IMR-90 (cell line): ENCODE results near the gene TMEM214. TPM values are rescaled to one million over a fixed set of nuclear protein-coding genes. Genes with fewer than 3 reads are reported as not detected.

Experiments used
- ATAC-seq: fragments of 200-7000 bp; cut with Tn5 transposase; 2 replicates; pipeline ENCODE4 v1.9.1; 2020; ENCODE audit warnings: low read depth, mild to moderate bottlenecking, moderate library complexity
- BruUV-seq: library from RNA; stranded (reverse); fragments of 400-500 nt; replicated peaks from 2 replicates; lab custom pipeline; 2021; lab: Mats Ljungman, UMichigan
- CTCF ChIA-PET: fragments of 300-600 bp; formaldehyde crosslinking; extraction: SDS; loops from one replicate; lab custom pipeline; 2021; ENCODE audit warnings: antibody characterized with exemption; lab: Yijun Ruan, JAX
- POLR2A ChIA-PET: fragments of 300-600 bp; sonication (Branson Sonifier 250); formaldehyde crosslinking; loops from one replicate; lab custom pipeline; 2022; ENCODE audit warnings: antibody characterized with exemption; ENCODE audit not compliant: unreplicated experiment; lab: Charles Lee
- DNase-seq: peaks from one replicate; pipeline ENCODE4 v3.0.0; 2013
- H2AFZ ChIP-seq: replicated peaks from 2 replicates; pipeline ENCODE3; 2013; ENCODE audit warnings: low read length, mild to moderate bottlenecking; ENCODE audit not compliant: poor library complexity
- H2AK5ac ChIP-seq: 2 replicates; pipeline ENCODE4 v1.6.1; 2013; ENCODE audit warnings: low read depth, low read length, inconsistent platforms
- H2AK9ac ChIP-seq: replicated peaks from 2 replicates; pipeline ENCODE3; 2013; ENCODE audit warnings: mild to moderate bottlenecking, low read depth, low read length, moderate library complexity; ENCODE audit not compliant: poor library complexity
- H2BK120ac ChIP-seq: 2 replicates; pipeline ENCODE4 v1.6.1; 2013; ENCODE audit warnings: low read depth, low read length, inconsistent platforms
- H2BK15ac ChIP-seq: 3 replicates; pipeline ENCODE4 v1.6.1; 2013; ENCODE audit warnings: low read depth, low read length, inconsistent platforms
- H2BK20ac ChIP-seq: 2 replicates; pipeline ENCODE4 v1.6.1; 2013; ENCODE audit warnings: low read depth, mild to moderate bottlenecking, inconsistent platforms, low read length, moderate library complexity
- H2BK5ac ChIP-seq: 2 replicates; pipeline ENCODE4 v1.6.1; 2013; ENCODE audit warnings: mild to moderate bottlenecking, low read depth, low read length, inconsistent platforms; ENCODE audit not compliant: poor library complexity, severe bottlenecking
- H3K14ac ChIP-seq: replicated peaks from 2 replicates; pipeline ENCODE4 v1.6.1; 2013; ENCODE audit warnings: low read depth, low read length, inconsistent platforms
- H3K18ac ChIP-seq: 2 replicates; pipeline ENCODE4 v1.6.1; 2013; ENCODE audit warnings: low read depth, low read length, control low read depth
- H3K23ac ChIP-seq: 2 replicates; pipeline ENCODE4 v1.6.1; 2013; ENCODE audit warnings: low read depth, low read length, inconsistent platforms
- H3K27ac ChIP-seq: 2 replicates; pipeline ENCODE4 v1.5.1; 2013; ENCODE audit warnings: mild to moderate bottlenecking, control low read depth, low read length; ENCODE audit not compliant: insufficient read depth
- H3K27me3 ChIP-seq: 2 replicates; pipeline ENCODE4 v1.6.1; 2013; ENCODE audit warnings: low read length; ENCODE audit not compliant: control insufficient read depth, insufficient read depth
- H3K36me3 ChIP-seq: 2 replicates; pipeline ENCODE4 v1.6.1; 2013; ENCODE audit warnings: low read length, mixed read lengths; ENCODE audit not compliant: control insufficient read depth, insufficient read depth
- H3K4ac ChIP-seq: 2 replicates; pipeline ENCODE4 v1.6.1; 2013; ENCODE audit warnings: low read depth, low read length, inconsistent platforms
- H3K4me1 ChIP-seq: 2 replicates; pipeline ENCODE4 v1.6.1; 2013; ENCODE audit warnings: low read length, mixed read lengths; ENCODE audit not compliant: control insufficient read depth, insufficient read depth
- H3K4me2 ChIP-seq: 2 replicates; pipeline ENCODE4 v1.6.1; 2013; ENCODE audit warnings: low read depth, mild to moderate bottlenecking, control low read depth, low read length, moderate library complexity
- H3K4me3 ChIP-seq: 2 replicates; pipeline ENCODE4 v1.5.1; 2013; ENCODE audit warnings: low read depth, mild to moderate bottlenecking, control low read depth, low read length, moderate library complexity; ENCODE audit not compliant: insufficient read depth
- H3K56ac ChIP-seq: 2 replicates; pipeline ENCODE4 v1.6.1; 2013; ENCODE audit warnings: low read length, inconsistent platforms; ENCODE audit not compliant: insufficient read depth; ENCODE audit errors: extremely low read depth
- H3K79me1 ChIP-seq, 2 experiments: 2 replicates each; pipeline ENCODE4 v1.6.1; 2013; ENCODE audit warnings: low read length in 2 of 2, inconsistent platforms in 1 of 2, low read depth in 1 of 2
- H3K9ac ChIP-seq: 2 replicates; pipeline ENCODE4 v1.6.1; 2013; ENCODE audit warnings: low read depth, low read length, control low read depth
- H3K9me1 ChIP-seq: 2 replicates; pipeline ENCODE4 v1.6.1; 2013; ENCODE audit warnings: low read length, inconsistent platforms; ENCODE audit not compliant: insufficient read depth
- H3K9me3 ChIP-seq: 2 replicates; pipeline ENCODE4 v1.6.1; 2013; ENCODE audit warnings: low read length; ENCODE audit not compliant: control insufficient read depth, insufficient read depth
- H4K20me1 ChIP-seq: 2 replicates; pipeline ENCODE4 v1.6.1; 2013; ENCODE audit warnings: low read length, inconsistent platforms; ENCODE audit not compliant: insufficient read depth
- H4K5ac ChIP-seq: 2 replicates; pipeline ENCODE4 v1.6.1; 2013; ENCODE audit warnings: mild to moderate bottlenecking, low read depth, low read length, control low read depth
- H4K8ac ChIP-seq, 2 experiments: 2 replicates each; pipeline ENCODE4 v1.6.1; 2013; ENCODE audit warnings: low read depth in 2 of 2, low read length in 2 of 2, control low read depth in 1 of 2, inconsistent platforms in 1 of 2
- H4K91ac ChIP-seq: 2 replicates; pipeline ENCODE4 v1.6.1; 2013; ENCODE audit warnings: low read depth, low read length, inconsistent platforms; ENCODE audit not compliant: insufficient read depth
- CEBPB ChIP-seq: IDR thresholded peaks from 2 replicates; pipeline ENCODE4 v1.6.1; 2012; ENCODE audit warnings: low read depth, low read length, improper control_type of control experiment
- CHD1 ChIP-seq: IDR thresholded peaks from 2 replicates; pipeline ENCODE4 v1.6.1; 2012; ENCODE audit warnings: low read depth, low read length, improper control_type of control experiment
- ELK1 ChIP-seq: fragments of 150-350 bp; IDR thresholded peaks from 2 replicates; pipeline ENCODE4 v1.6.1; 2016; ENCODE audit warnings: low read depth, mild to moderate bottlenecking, low read length, moderate library complexity, borderline replicate concordance
- FOS ChIP-seq: fragments of 150-350 bp; IDR thresholded peaks from 2 replicates; pipeline ENCODE4 v1.6.1; 2016; ENCODE audit warnings: low read depth, low read length
- MXI1 ChIP-seq: IDR thresholded peaks from 2 replicates; pipeline ENCODE4 v1.6.1; 2012; ENCODE audit warnings: low read depth, mild to moderate bottlenecking, low read length, moderate library complexity, borderline replicate concordance
- NFE2L2 ChIP-seq: fragments of 150-350 bp; IDR thresholded peaks from 2 replicates; pipeline ENCODE4 v1.6.1; 2016; ENCODE audit warnings: low read depth, mild to moderate bottlenecking, low read length
- POLR2A ChIP-seq: IDR thresholded peaks from 2 replicates; pipeline ENCODE4 v1.6.1; 2012; ENCODE audit warnings: mild to moderate bottlenecking, low read depth, low read length
- RAD21 ChIP-seq: IDR thresholded peaks from 2 replicates; pipeline ENCODE4 v1.6.1; 2012; ENCODE audit warnings: low read length, improper control_type of control experiment
- SMC3 ChIP-seq: fragments of 150-350 bp; IDR thresholded peaks from 2 replicates; pipeline ENCODE4 v1.6.1; 2016; ENCODE audit warnings: low read depth, mild to moderate bottlenecking, antibody characterized with exemption, low read length, moderate library complexity
- WGBS, 2 experiments: methylation state at CpG; one replicate each; pipeline versions ENCODE4 v1.1.5 to v1.1.7; 2013; ENCODE audit warnings: missing lambda C conversion rate in 2 of 2; ENCODE audit not compliant: insufficient read length in 1 of 2; ENCODE audit errors: extremely low coverage in 2 of 2; 5-methylcytosine and 5-hydroxymethylcytosine counted together
- dilution Hi-C: fragments of 300-500 bp; cut with HindIII; formaldehyde crosslinking; loops from one replicate; pipeline ENCODE4 v1.14.3; 2018; ENCODE audit warnings: low sequenced_read_pairs; ENCODE audit not compliant: unreplicated experiment
- in situ Hi-C: fragments of 300-500 bp; cut with MboI; formaldehyde crosslinking; loops from 3 replicates; pipeline ENCODE4 v1.14.3; 2019; ENCODE audit warnings: low sequenced_read_pairs, inconsistent platforms, mixed read lengths
- intact Hi-C: fragments of 100-400 bp; cut with micrococcal nuclease; formaldehyde crosslinking; loops from 2 replicates; pipeline ENCODE4 v1.10.0; 2022
- polyA plus RNA-seq, 3 experiments: library from polyadenylated mRNA; depleted of rRNA; stranded (reverse); fragments of >200 nt; gene quantifications; 2 replicates each; pipeline ENCODE4 v1.2.3, GENCODE V29; 2012; ENCODE audit warnings: low replicate concordance in 1 of 3
- total RNA-seq: library from RNA; depleted of rRNA; stranded (reverse); fragments of >200 nt; gene quantifications from 2 replicates; pipeline ENCODE4 v1.2.3, GENCODE V29; 2012

The TMEM214 gene
- total and polyA plus RNA-seq, 2 of the 4 experiments (the other 2 are of a cell fraction): 32.1 to 121 TPM

- H3K4ac ChIP-seq: peak overlapping the region; percentile 43; the same call in 1 of the 2 replicates
- H2BK5ac ChIP-seq: peak overlapping the region; percentile 64
- peaks cover 5% of the 10 kb centered on the region for H3K4me1 ChIP-seq
- 0 out of 2 replicates have a peak overlapping the region, but pooled peaks have one; percentile 14 for H4K5ac ChIP-seq
- dilution Hi-C loops (no loop called here), intact Hi-C loops (loop anchor here (1.0 to 2.0 kb wide), 5 partner anchors 17 to 88 kb away; partner anchors contain the start of genes KHK, OST4 and TMEM214), in situ Hi-C loops (no loop called here)
- peak overlapping the region; percentile 31; the same call in 1 of the 2 replicates for H4K91ac ChIP-seq
- peaks cover 0 to 18% of the 10 kb centered on the region in 2 experiments; a peak in 2 of 4 replicates for H3K79me1 ChIP-seq
- peak overlapping the region; percentile 57 for H3K9ac ChIP-seq
- peaks cover 6% of the 10 kb centered on the region; the same call in 1 of the 2 replicates for H3K36me3 ChIP-seq
- H4K20me1 ChIP-seq: peaks cover 13% of the 10 kb centered on the region
- peak overlapping the region; percentile 63 for H3K23ac ChIP-seq
- peaks cover 9% of the 10 kb centered on the region for H3K9me1 ChIP-seq
- ChIA-PET POLR2A (interaction anchor here (0.6 to 1.2 kb wide), 3 partner anchors 16 to 1635 kb away, joined by 3 to 10 read pairs (median 10); partner anchors contain the start of gene TMEM214), CTCF (interaction anchor here (0.9 kb wide), 1 partner anchor 32 kb away, joined by 3 read pairs; no protein-coding TSS in a partner anchor)
- H2BK20ac ChIP-seq: no peak overlapping the region
- peak overlapping the region; percentile 78 for H3K4me3 ChIP-seq
- H3K18ac ChIP-seq: no peak overlapping the region
- H4K8ac ChIP-seq: peak overlapping the region in 1 of 2 experiments; percentile 39; a peak in 1 of 4 replicates
- no peak overlapping the region for H2BK15ac ChIP-seq
- no peak overlapping the region for H2BK120ac ChIP-seq
- peak overlapping the region; percentile 93 for H2AFZ ChIP-seq
- H2AK9ac ChIP-seq: peak overlapping the region; percentile 81
- H3K27ac ChIP-seq: peak overlapping the region; percentile 27
- H3K14ac ChIP-seq: peak overlapping the region; percentile 60; the same call in 1 of the 2 replicates
- H3K56ac ChIP-seq: 0 out of 2 replicates have a peak overlapping the region, but pooled peaks have one; percentile 6
- H3K27me3 ChIP-seq: no peaks in the 10 kb centered on the region
- peak; percentile 7 for ATAC-seq
- DNase-seq: no peak
- no TSS peak for BruUV-seq
- H3K9me3 ChIP-seq: no peaks in the 10 kb centered on the region
- TF ChIP-seq SMC3: no peak
- TF ChIP-seq CEBPB: no peak
- no peak for TF ChIP-seq POLR2A
- no peak for TF ChIP-seq CHD1
- no peak for TF ChIP-seq RAD21
- TF ChIP-seq FOS: no peak
- no peak for TF ChIP-seq NFE2L2
- TF ChIP-seq MXI1: no peak
- TF ChIP-seq ELK1: no peak
- 8% methylated on average over 22 of the region's 52 CpGs; no CpG with 5 or more reads in 1 of the 2 experiments for WGBS, 2 experiments
- peak overlapping the region; percentile 82 for H3K4me2 ChIP-seq
- peak overlapping the region; percentile 36; the same call in 1 of the 2 replicates for H2AK5ac ChIP-seq
Measured at GRCh38 chr2:27049422-27050280, 16.9 kb downstream of the TMEM214 start.
